Mesothelial cell of epicardium (in vitro differentiated cells): ENCODE results near the gene SRL. TPM values are rescaled to one million over a fixed set of nuclear protein-coding genes. Genes with fewer than 3 reads are reported as not detected.

Experiments
- DNase-seq, 2 experiments: peaks; one replicate each; pipeline ENCODE4 v3.0.0; 2021; ENCODE audit warnings: low spot score in 2 of 2; ENCODE audit not compliant: unreplicated experiment in 2 of 2
- H3K27ac Mint-ChIP-seq: 2 replicates; pipeline ENCODE4 v1.8.0; 2021; ENCODE audit warnings: mixed read lengths
- H3K27me3 Mint-ChIP-seq: 2 replicates; pipeline ENCODE4 v1.8.0; 2021; ENCODE audit warnings: low read depth, mixed read lengths
- H3K36me3 Mint-ChIP-seq: 2 replicates; pipeline ENCODE4 v1.8.0; 2021; ENCODE audit warnings: mixed read lengths
- H3K4me1 Mint-ChIP-seq: 2 replicates; pipeline ENCODE4 v1.8.0; 2021; ENCODE audit warnings: mixed read lengths
- H3K4me3 Mint-ChIP-seq: 2 replicates; pipeline ENCODE4 v1.8.0; 2021; ENCODE audit warnings: mild to moderate bottlenecking, moderate library complexity, mixed read lengths
- H3K9me3 Mint-ChIP-seq: 2 replicates; pipeline ENCODE4 v1.8.0; 2021; ENCODE audit warnings: mixed read lengths
- total RNA-seq: library from RNA; stranded (reverse); gene quantifications from 3 replicates; pipeline ENCODE4 v1.2.1, GENCODE V29; 2021
- TF ChIP-seq, protein P1 (sequence below): fragments of 200-600 bp; sonication (generic); IDR thresholded peaks from one replicate; pipeline ENCODE4 v1.5.0; 2021; ENCODE audit warnings: antibody characterized with exemption; ENCODE audit not compliant: unreplicated experiment

Gene SRL
- total RNA-seq, 1 donor from 2014 or later: 1.7 TPM

DNA sequence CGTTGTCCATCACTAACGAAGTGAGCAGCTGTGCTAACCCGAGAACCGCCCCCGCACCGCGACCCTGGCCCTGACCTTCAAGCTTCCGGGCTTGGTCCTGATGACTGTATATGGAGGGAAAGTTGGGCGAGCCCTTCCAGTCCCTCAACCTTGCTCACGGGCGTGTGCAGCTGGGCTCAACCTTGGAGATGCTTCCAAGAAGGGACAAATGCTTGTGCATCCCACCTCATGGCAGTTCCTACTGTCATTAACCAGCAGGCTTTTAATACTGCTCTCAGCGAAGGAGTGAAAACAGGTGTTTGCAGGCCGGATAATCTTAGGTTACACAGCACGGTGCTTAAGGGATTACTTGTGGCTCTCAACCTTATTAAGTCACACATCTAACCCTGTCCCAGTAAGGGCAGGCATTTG is 33.5 kb downstream of the SRL start:
- peaks cover 2% of the 10 kb centered on the region for H3K4me1 Mint-ChIP-seq
- H3K27me3 Mint-ChIP-seq: no peaks in the 10 kb centered on the region
- H3K36me3 Mint-ChIP-seq: no peaks in the 10 kb centered on the region
- H3K4me3 Mint-ChIP-seq: no peak overlapping the region
- H3K27ac Mint-ChIP-seq: no peak overlapping the region
- no peaks in the 10 kb centered on the region for H3K9me3 Mint-ChIP-seq
- TF ChIP-seq, protein P1, sequence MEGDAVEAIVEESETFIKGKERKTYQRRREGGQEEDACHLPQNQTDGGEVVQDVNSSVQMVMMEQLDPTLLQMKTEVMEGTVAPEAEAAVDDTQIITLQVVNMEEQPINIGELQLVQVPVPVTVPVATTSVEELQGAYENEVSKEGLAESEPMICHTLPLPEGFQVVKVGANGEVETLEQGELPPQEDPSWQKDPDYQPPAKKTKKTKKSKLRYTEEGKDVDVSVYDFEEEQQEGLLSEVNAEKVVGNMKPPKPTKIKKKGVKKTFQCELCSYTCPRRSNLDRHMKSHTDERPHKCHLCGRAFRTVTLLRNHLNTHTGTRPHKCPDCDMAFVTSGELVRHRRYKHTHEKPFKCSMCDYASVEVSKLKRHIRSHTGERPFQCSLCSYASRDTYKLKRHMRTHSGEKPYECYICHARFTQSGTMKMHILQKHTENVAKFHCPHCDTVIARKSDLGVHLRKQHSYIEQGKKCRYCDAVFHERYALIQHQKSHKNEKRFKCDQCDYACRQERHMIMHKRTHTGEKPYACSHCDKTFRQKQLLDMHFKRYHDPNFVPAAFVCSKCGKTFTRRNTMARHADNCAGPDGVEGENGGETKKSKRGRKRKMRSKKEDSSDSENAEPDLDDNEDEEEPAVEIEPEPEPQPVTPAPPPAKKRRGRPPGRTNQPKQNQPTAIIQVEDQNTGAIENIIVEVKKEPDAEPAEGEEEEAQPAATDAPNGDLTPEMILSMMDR: no peak
- DNase-seq: no peak

DNA sequence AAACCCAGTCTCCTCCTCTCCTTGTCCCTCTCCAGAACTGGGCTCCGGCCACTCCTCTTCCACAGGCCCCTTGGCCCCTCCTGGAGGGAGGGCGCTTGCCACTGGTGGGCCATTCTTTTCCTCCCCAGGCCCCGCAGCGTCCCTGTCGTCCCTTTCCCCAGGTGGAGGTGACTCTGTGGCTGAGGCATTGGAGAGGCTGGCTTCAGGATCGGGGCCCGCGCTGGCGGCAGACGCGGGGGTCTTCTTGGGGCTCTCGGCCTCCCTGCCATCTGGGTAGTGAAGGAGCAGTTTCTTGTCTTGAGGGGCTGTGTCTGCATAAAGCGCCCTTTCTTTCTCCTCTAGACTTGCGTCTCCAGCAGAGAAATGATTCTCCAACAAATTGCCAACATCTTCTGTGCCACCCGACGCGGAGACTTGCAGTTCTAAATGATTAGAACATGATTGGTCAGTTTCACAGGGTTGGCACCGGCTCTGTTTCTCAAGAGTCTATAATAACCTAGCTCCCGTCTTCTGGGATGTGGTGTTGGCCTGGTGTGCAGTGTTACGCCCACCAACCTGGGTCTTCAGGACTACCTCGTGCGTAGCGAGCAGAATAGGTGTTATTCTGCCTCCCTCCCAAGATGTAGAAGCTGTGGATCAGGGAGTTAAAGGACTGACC is 34.1 kb downstream of the SRL start:
- no peaks in the 10 kb centered on the region for H3K27me3 Mint-ChIP-seq
- no peak for DNase-seq

DNA sequence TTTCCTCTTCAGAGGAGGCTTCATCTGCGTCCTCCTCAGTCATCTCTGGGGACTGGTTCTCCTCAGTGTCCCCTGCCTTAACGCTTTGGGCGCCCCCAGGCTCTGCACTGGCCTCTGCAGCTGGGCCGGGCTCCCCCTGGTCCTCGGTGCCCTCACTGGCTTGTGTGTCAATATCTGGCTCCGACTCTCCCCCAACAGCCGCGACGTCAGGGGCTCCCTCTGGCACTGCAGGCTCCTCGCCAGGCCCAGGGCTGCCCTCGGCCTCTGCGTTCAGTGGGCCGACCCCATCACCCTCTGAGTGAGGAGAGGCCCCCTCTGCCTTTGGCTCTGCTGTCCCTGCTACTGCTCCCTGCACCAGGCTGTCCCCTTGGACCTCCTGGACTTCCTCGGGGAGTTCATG is 34.7 kb downstream of the SRL start:
- no peak overlapping the region for H3K4me3 Mint-ChIP-seq
- DNase-seq: no peak
- no peaks in the 10 kb centered on the region for H3K27me3 Mint-ChIP-seq
- no peak overlapping the region for H3K27ac Mint-ChIP-seq
- no peaks in the 10 kb centered on the region for H3K36me3 Mint-ChIP-seq
- TF ChIP-seq, protein P1: no peak
- peaks cover 2% of the 10 kb centered on the region for H3K4me1 Mint-ChIP-seq
- no peaks in the 10 kb centered on the region for H3K9me3 Mint-ChIP-seq

More for the DNA sequence above, 34.1 kb downstream of the SRL start:
- H3K4me1 Mint-ChIP-seq: peaks cover 2% of the 10 kb centered on the region
- no peak overlapping the region for H3K27ac Mint-ChIP-seq
- H3K36me3 Mint-ChIP-seq: no peaks in the 10 kb centered on the region
- H3K4me3 Mint-ChIP-seq: no peak overlapping the region
- no peaks in the 10 kb centered on the region for H3K9me3 Mint-ChIP-seq
- TF ChIP-seq, protein P1: no peak

DNA sequence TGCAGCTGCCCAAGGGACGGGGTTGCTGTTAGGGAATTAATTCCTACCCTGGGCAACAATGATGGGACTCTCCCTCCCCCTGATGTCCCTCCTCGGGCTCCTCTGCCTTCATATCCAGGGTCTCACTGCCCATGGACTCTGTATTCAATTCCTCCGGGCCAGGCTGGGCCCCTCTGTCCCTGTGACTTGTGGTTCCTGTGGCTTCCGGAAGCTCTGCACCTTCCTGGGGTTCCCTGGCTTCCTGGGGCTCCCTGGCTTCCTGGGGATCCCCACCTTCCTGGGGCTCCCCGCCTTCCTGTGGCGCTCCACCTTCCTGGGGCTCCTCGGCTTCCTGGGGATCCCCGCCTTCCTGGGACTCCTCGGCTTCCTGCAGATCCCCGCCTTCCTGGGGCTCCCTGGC is 35.2 kb downstream of the SRL start:
- no peak for DNase-seq
- no peaks in the 10 kb centered on the region for H3K27me3 Mint-ChIP-seq
- TF ChIP-seq, protein P1: no peak
- no peaks in the 10 kb centered on the region for H3K36me3 Mint-ChIP-seq
- no peak overlapping the region for H3K27ac Mint-ChIP-seq
- peaks cover 2% of the 10 kb centered on the region for H3K4me1 Mint-ChIP-seq
- H3K9me3 Mint-ChIP-seq: no peaks in the 10 kb centered on the region
- H3K4me3 Mint-ChIP-seq: no peak overlapping the region

DNA sequence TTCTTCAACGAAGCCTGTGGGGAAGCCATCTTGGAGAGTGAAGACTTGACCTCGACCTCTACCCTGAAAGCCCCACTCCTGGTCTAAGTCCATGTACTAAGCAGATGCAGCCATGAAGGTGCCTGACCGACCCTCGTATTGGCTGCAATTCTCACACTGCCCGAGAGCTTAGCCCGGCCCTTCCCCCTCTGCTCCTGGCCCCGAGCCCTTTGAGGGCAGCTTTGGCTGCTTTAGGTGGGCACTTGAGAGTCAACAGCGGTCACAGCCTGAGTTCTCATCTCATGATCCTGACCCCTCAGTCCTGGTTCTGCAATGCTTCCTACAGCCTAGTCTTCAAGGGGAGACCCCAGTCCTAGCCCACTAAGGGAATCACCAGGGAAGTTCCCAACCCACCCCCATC is 35.9 kb downstream of the SRL start:
- Mint-ChIP-seq H3K27me3 (no peaks in the 10 kb centered on the region), H3K27ac (no peak overlapping the region), H3K36me3 (no peaks in the 10 kb centered on the region), H3K4me1 (peaks cover 2% of the 10 kb centered on the region), H3K9me3 (no peaks in the 10 kb centered on the region), H3K4me3 (no peak overlapping the region)
- TF ChIP-seq, protein P1: no peak
- no peak for DNase-seq
